HG02884 (cell line): Measurements from ENCODE around the gene RPS27.
"Not testable (repeated sequence)": the region's sequence is repeated elsewhere in the genome, so short reads cannot be mapped to it uniquely, and the experiment has no call there.

Source experiments
- ATAC-seq: cut with Tn5 transposase; IDR thresholded peaks from one replicate; pipeline ENCODE4 v1.9.1; 2021; ENCODE audit warnings: mild to moderate bottlenecking, moderate library complexity; ENCODE audit not compliant: unreplicated experiment

RPS27 gene

GRCh38 chr1:153960206-153960605 is 30.4 kb upstream of the RPS27 start:
- no peak for ATAC-seq

- no peak for ATAC-seq
Observed at GRCh38 chr1:153961421-153961820, 29.1 kb upstream of the RPS27 start.

- no peak for ATAC-seq
Observed at GRCh38 chr1:153962088-153963029, 28.2 kb upstream of the RPS27 start.

- ATAC-seq, result no peak
Observed at GRCh38 chr1:153963030-153963849, 27.3 kb upstream of the RPS27 start, which contains the start of gene SLC39A1. Gene SLC39A1, minus strand, starts transcription at chr1:153963537. Its CDS starts 822 bp downstream, at chr1:153962715.

GRCh38 chr1:153963850-153964331 is 26.7 kb upstream of the RPS27 start:
- ATAC-seq, result no peak

- peak; percentile 64 for ATAC-seq
Observed at GRCh38 chr1:153967107-153967999, 23.2 kb upstream of the RPS27 start, which contains the start of gene CREB3L4. Gene CREB3L4, plus strand, starts transcription at chr1:153967902. Its CDS starts 624 bp downstream, at chr1:153968526.

GRCh38 chr1:153968000-153968363 is 22.6 kb upstream of the RPS27 start:
- ATAC-seq, result no peak

GRCh38 chr1:153968408-153968807 is 22.2 kb upstream of the RPS27 start:
- ATAC-seq, result no peak

GRCh38 chr1:153968972-153969371 is 21.6 kb upstream of the RPS27 start:
- ATAC-seq, result no peak

- no peak for ATAC-seq
Observed at GRCh38 chr1:153970346-153970745, 20.2 kb upstream of the RPS27 start.

- ATAC-seq, result no peak
Observed at GRCh38 chr1:153973071-153973470, 17.5 kb upstream of the RPS27 start.

GRCh38 chr1:153973525-153973924 is 17.0 kb upstream of the RPS27 start:
- ATAC-seq, result no peak

- no peak for ATAC-seq
Observed at GRCh38 chr1:153976819-153977249, 13.7 kb upstream of the RPS27 start.

- peak; percentile 75 for ATAC-seq
Observed at GRCh38 chr1:153977250-153978240, 13.0 kb upstream of the RPS27 start, which contains the start of gene JTB. Gene JTB, minus strand, starts transcription at chr1:153977674. Its CDS starts 422 bp downstream, at chr1:153977252.

- ATAC-seq, result no peak
Observed at GRCh38 chr1:153978274-153978909, 12.2 kb upstream of the RPS27 start.

- not testable (repeated sequence) for ATAC-seq
Observed at GRCh38 chr1:153979091-153979490, 11.5 kb upstream of the RPS27 start.

GRCh38 chr1:153981735-153982134 is 8.8 kb upstream of the RPS27 start:
- ATAC-seq, result not testable (repeated sequence)

- no peak for ATAC-seq
Observed at GRCh38 chr1:153984123-153984894, 6.3 kb upstream of the RPS27 start.
